RWPE2 (cell line): ENCODE data around the gene TUBB2B.

Experiments used
- ATAC-seq: fragments of 200-7000 bp; cut with Tn5 transposase; 3 replicates; pipeline ENCODE4 v1.9.1; 2021; ENCODE audit warnings: low read depth
- DNase-seq: peaks from one replicate; pipeline ENCODE4 v3.0.0-alpha.2; 2020; ENCODE audit warnings: low spot score
- H3K27ac ChIP-seq: fragments of 450-650 bp; 2 replicates; pipeline ENCODE4 v1.5.1; 2017; ENCODE audit warnings: mild to moderate bottlenecking; ENCODE audit not compliant: poor library complexity, severe bottlenecking
- H3K27me3 ChIP-seq: fragments of 250-450 bp; sonication (Bioruptor Pico); 2 replicates; pipeline ENCODE4 v1.5.1; 2021; ENCODE audit warnings: mild to moderate bottlenecking, moderate library complexity; ENCODE audit not compliant: insufficient read depth, poor library complexity, severe bottlenecking
- H3K36me3 ChIP-seq: fragments of 250-450 bp; sonication (Bioruptor Pico); 2 replicates; pipeline ENCODE4 v1.5.1; 2020; ENCODE audit warnings: low read depth, mild to moderate bottlenecking, moderate library complexity
- H3K4me1 ChIP-seq: fragments of 250-450 bp; sonication (Bioruptor Pico); 2 replicates; pipeline ENCODE4 v1.5.1; 2021; ENCODE audit warnings: mild to moderate bottlenecking, moderate library complexity; ENCODE audit not compliant: insufficient read depth, poor library complexity, severe bottlenecking
- H3K4me3 ChIP-seq: fragments of 250-450 bp; sonication (Bioruptor Pico); 2 replicates; pipeline ENCODE4 v1.5.1; 2021; ENCODE audit warnings: mild to moderate bottlenecking, moderate library complexity; ENCODE audit not compliant: severe bottlenecking
- H3K9me3 ChIP-seq: fragments of 250-450 bp; sonication (Bioruptor Pico); 2 replicates; pipeline ENCODE4 v1.5.1; 2021; ENCODE audit warnings: mild to moderate bottlenecking, moderate library complexity; ENCODE audit not compliant: severe bottlenecking
- TF ChIP-seq, protein P1 (sequence below): fragments of 450-650 bp; IDR thresholded peaks from one replicate; pipeline ENCODE4 v1.5.1; 2017; ENCODE audit warnings: mild to moderate bottlenecking, moderate library complexity; ENCODE audit not compliant: poor library complexity, severe bottlenecking

TUBB2B gene

DNA sequence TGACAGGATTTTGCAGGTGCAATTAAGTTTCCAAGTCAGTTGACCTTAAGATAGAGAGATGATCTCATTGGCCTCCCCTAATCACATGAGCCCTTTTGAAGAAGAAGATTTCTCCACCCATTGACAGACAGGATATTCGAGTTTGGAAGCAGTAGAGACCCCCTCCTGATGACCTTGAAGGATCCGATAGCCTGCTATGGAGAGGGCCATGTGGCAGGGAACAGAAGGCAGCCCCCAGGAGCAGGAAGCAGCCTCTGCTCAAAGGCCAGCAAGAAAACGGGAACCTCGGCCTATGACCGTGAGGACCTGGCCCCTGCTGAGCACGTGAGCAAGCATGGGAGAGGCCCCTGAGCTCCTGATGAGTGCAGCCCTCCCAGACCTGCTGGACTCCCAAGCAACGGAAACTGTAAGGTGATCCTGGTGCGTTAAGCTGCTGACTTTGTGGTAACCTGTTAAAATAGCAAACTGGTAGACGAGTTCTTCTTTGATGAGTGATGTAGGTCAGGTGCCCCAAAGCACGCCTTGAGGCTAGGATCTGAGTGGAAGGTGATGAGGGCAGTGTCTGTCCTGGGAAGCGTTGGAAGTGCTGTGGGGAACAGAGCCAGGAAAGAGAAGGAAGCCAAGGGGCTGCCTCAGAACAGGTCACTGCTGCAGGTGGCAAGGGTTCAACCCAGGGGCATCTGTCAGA, 51.6 kb downstream of the TUBB2B start:
- no peaks in the 10 kb centered on the region for H3K36me3 ChIP-seq
- TF ChIP-seq, protein P1, sequence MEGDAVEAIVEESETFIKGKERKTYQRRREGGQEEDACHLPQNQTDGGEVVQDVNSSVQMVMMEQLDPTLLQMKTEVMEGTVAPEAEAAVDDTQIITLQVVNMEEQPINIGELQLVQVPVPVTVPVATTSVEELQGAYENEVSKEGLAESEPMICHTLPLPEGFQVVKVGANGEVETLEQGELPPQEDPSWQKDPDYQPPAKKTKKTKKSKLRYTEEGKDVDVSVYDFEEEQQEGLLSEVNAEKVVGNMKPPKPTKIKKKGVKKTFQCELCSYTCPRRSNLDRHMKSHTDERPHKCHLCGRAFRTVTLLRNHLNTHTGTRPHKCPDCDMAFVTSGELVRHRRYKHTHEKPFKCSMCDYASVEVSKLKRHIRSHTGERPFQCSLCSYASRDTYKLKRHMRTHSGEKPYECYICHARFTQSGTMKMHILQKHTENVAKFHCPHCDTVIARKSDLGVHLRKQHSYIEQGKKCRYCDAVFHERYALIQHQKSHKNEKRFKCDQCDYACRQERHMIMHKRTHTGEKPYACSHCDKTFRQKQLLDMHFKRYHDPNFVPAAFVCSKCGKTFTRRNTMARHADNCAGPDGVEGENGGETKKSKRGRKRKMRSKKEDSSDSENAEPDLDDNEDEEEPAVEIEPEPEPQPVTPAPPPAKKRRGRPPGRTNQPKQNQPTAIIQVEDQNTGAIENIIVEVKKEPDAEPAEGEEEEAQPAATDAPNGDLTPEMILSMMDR = no peak
- H3K4me3 ChIP-seq = no peak overlapping the region
- ATAC-seq = no peak
- no peaks in the 10 kb centered on the region for H3K4me1 ChIP-seq
- no peaks in the 10 kb centered on the region for H3K9me3 ChIP-seq
- H3K27ac ChIP-seq = no peak overlapping the region
- DNase-seq = no peak
- no peaks in the 10 kb centered on the region for H3K27me3 ChIP-seq
